KOPT-K1 (cell line): ENCODE data around the gene TOX3.

Experiments
- H3K27ac ChIP-seq: fragments of 200-600 bp; sonication (generic); 2 replicates; pipeline ENCODE4 v1.5.1; 2016; ENCODE audit warnings: antibody characterized with exemption, mild to moderate bottlenecking, low read depth, low read length; ENCODE audit not compliant: poor library complexity, severe bottlenecking
- H3K36me3 ChIP-seq: fragments of 200-600 bp; sonication (generic); 2 replicates; pipeline ENCODE4 v1.5.1; 2017; ENCODE audit warnings: antibody characterized with exemption, mild to moderate bottlenecking, low read length, moderate library complexity; ENCODE audit not compliant: insufficient read depth
- H3K9me3 ChIP-seq: fragments of 200-600 bp; sonication (generic); 2 replicates; pipeline ENCODE4 v1.5.1; 2017; ENCODE audit warnings: antibody characterized with exemption, low read length, mild to moderate bottlenecking; ENCODE audit not compliant: insufficient read depth, poor library complexity, severe bottlenecking

TOX3 gene

DNA sequence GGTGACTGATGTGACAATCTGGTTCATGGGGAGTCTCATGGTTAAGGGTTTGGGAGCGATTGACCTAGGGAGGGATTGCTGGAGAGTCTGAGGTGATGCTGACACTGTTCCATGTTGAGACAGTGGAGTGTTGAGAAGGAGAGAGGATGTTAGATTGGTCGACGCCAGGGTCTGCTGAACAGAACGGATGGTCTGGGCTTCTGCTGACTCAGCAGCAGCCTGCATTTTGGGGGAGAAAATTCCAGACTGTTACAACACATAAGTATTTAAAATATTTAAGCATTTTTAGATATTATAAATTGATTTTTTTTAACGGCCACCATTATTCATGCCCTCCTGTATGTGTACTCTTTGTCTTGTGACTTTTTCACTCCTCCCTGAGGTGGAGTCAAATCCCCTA lies 107.2 kb downstream of the TOX3 start:
- no peaks in the 10 kb centered on the region for H3K36me3 ChIP-seq
- H3K9me3 ChIP-seq: peaks cover 6% of the 10 kb centered on the region
- no peak overlapping the region for H3K27ac ChIP-seq

DNA sequence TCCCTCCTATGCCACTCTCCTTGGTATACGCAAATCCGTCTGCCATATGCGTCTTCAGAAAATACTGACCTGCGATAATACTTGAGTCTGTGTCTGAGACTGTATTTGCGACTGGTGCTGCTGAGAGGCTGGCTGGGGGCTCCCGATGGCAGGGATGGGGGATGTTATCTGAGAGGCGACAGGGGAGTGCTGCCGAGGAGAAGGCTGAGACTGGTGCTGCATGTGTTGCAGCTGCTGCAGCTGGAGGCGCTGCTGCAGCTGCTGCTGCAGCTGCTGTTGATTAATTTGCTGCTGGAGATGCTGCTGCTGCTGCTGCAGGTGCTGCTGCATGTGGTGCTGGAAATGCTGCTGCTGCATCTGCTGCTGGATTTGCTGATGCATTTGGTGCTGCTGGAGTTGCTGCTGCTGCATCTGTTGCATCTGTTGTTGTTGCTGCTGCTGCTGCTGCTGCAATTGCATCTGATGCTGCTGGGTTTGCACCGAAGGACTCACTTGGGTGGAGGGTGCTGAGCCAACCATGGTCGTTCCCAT lies 107.7 kb downstream of the TOX3 start:
- Histone ChIP-seq H3K9me3 (peaks cover 6% of the 10 kb centered on the region), H3K27ac (no peak overlapping the region), H3K36me3 (no peaks in the 10 kb centered on the region)

DNA sequence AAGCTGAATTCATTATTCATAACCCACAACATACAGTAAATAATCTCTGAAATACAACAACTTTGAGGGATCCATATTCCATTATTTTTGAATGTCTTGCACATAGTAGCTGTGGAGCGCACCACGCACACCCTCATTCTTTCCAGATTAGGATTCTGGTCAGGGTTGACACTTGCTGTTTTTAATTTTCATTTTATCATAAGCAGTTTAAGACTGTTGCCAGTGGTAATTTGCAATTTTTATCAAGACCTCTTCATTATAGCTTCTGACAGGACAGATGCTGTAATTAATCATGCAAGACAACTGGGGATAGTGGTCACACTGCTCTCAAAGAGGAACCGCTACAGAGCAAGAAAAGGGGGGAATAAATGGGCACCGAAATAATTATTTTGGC lies 109.7 kb downstream of the TOX3 start:
- H3K27ac ChIP-seq: no peak overlapping the region
- H3K9me3 ChIP-seq: peaks cover 6% of the 10 kb centered on the region
- no peaks in the 10 kb centered on the region for H3K36me3 ChIP-seq

DNA sequence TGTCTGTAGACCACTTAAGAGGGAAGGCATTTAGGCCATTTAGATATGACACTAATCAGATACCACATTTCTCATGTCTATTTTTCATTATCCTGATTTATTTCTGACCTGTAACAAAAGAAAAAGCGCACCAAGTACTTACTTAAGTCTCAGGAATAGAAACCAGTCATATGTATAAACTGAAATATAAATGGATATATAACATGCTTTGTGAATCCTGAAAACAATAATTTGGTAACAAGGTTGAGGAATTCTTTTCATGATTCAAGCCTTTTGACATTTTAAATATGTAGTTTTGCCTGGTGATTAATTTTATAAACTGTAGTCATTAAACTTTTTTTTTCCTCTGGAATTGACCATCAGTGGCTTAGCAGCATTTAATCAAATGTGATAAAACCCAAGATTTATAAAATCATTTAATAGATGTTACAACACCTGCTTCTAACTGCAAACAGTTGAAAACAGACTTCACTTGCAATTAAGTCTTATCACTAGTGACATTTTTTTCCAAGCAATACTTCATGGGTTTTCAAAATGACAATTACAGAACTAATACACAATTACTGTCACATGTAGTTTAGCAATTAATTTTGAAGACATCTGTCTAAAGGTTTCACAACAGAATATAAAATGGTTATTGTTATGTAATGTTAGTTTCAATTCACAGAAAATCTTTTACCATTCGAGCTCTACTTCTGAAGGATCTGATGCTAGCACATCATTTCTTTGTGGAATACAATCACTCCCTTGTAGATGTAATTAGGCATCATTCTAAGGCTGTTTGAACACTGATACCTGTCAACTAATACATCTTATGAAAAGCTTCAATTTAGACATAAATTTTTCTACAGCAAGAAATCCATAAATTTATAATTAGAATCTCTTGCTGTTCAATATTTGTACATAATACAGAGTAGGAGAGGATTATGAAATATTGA lies 110.3 kb downstream of the TOX3 start:
- Histone ChIP-seq H3K9me3 (peaks cover 6% of the 10 kb centered on the region), H3K27ac (no peak overlapping the region), H3K36me3 (no peaks in the 10 kb centered on the region)

DNA sequence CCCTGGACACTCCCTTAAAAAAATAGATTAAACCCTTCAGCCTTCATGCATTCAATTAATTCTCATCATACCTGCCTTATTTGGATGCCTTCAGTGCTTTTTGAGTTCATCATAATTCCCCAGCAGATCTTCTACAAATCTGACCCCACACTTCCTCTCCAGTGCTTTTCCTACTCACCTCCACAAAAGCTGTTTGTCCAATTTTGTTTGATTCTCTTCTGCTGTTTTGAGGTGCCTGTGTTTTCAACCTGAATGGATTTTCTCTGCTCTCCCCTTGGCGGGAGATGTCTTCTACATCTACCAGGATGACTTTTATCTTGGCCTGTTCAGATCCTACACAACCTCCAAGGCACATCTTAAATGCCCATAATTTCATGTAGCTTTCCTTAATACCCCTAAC lies 112.7 kb downstream of the TOX3 start:
- no peaks in the 10 kb centered on the region for H3K36me3 ChIP-seq
- H3K9me3 ChIP-seq: no peaks in the 10 kb centered on the region
- no peak overlapping the region for H3K27ac ChIP-seq

DNA sequence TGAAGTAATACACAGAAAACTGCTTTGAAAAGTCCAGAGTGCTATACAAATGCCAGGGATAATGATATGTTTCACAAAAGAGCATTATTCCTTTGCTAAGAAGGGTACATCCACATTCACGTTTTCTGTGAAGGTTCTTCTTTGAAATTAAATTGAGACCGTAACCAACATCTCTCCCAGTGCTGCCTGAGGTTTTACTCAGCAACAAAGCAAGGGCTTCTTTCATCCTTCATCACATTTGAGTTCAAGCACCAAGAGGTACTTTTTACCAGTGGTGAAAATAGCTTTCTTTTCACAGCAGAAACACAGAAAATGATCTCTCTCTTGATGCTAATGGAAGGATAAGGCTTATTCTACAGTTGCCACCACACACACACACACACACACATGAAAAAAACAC lies 113.3 kb downstream of the TOX3 start:
- Histone ChIP-seq H3K36me3 (no peaks in the 10 kb centered on the region), H3K9me3 (no peaks in the 10 kb centered on the region), H3K27ac (no peak overlapping the region)

DNA sequence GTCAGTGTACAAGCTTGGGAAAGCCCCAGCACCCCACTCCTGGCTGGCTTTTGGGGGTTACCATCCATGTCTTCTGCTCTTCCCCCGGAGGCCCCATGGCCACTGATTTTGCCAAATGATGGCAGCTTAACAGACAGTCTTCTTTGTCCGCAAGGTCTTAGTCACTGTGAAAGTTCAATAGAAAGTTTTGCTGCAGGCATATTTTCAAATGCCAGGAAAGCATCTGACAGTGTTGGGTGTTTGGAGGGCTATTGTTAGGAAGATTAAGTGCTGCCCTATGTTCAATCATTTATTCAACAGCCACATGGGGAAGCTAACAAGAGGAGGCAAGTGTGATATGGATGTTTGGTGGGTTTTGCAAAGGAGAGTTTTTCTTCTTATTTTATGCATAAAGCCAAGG lies 122.4 kb downstream of the TOX3 start:
- Histone ChIP-seq H3K36me3 (no peaks in the 10 kb centered on the region), H3K27ac (no peak overlapping the region), H3K9me3 (no peaks in the 10 kb centered on the region)

DNA sequence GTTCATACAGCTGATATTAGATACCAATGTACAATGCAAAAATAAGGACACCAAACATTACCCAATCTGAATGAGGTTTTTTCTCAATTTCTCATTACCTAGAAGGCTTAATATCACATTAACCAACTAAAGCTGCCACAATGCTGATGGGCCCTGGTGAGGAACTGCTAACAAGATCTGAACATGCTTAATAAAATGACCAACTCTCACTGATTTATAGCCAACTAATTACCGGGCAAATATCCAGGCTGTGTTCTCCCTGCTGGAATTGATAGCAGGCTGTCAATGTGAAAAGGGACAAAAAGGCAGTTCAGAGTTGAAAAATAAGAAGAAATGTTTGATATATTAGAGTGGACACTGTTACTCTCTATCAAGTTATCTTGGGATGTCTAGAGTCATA lies 124.6 kb downstream of the TOX3 start:
- no peaks in the 10 kb centered on the region for H3K36me3 ChIP-seq
- no peaks in the 10 kb centered on the region for H3K9me3 ChIP-seq
- H3K27ac ChIP-seq: no peak overlapping the region

DNA sequence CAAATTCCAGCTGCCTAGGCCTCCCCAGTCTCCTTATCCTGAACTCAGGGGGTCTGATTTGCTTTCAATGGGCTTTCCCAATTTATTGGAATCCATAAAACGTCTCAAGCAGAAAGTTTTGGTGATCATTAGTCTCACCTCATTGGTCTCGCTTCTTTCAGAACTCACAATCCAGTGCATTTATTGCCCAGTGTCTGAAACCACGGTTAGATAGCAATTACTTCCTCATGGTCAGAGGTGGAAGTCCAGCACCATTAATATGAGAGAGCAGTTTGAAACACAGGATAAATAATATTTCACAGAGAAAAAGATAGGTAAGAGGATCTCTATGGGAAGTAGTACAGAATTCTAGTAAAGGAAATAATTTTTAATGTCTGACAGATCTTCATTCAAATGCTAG lies 128.7 kb downstream of the TOX3 start:
- Histone ChIP-seq H3K36me3 (no peaks in the 10 kb centered on the region), H3K9me3 (no peaks in the 10 kb centered on the region), H3K27ac (no peak overlapping the region)

DNA sequence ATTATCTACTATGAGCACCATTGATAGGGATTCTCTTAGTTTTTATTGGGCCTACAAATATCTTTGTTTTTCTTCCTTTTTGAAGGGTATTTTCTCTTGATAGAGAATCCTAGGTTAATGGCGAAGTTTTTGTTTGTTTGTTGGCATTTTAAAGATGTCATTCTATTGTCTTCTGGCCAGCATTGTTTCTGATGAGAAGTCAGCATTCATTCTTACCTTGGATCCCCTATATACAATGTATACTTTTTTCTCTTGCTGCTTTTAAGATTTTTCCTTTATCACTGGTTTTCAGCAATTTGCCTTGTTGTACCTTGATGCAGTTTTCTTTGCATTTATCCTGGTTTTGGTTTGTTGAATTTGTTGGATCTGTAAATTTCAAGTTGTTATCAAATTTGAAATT lies 130.1 kb downstream of the TOX3 start:
- Histone ChIP-seq H3K9me3 (no peaks in the 10 kb centered on the region), H3K36me3 (no peaks in the 10 kb centered on the region), H3K27ac (no peak overlapping the region)

DNA sequence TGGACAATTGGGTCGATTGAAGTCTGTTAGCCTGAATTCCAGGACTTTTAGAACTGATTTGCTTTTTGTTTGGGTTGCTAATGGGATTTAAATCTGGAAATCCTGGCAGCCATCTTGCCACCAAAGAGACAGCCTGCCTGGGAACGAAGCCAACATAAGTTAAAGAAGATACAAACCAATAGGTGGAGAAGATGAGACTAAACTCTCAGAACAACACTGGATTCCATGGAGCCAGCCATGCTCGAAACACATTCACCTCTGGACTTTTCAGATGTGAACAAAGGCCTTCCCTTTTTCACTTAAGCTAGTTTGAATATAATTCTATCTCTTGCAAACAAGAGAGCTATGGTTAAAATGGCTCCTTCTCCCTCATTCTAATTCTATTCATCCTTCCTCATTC lies 135.9 kb downstream of the TOX3 start:
- Histone ChIP-seq H3K27ac (no peak overlapping the region), H3K9me3 (no peaks in the 10 kb centered on the region), H3K36me3 (no peaks in the 10 kb centered on the region)

DNA sequence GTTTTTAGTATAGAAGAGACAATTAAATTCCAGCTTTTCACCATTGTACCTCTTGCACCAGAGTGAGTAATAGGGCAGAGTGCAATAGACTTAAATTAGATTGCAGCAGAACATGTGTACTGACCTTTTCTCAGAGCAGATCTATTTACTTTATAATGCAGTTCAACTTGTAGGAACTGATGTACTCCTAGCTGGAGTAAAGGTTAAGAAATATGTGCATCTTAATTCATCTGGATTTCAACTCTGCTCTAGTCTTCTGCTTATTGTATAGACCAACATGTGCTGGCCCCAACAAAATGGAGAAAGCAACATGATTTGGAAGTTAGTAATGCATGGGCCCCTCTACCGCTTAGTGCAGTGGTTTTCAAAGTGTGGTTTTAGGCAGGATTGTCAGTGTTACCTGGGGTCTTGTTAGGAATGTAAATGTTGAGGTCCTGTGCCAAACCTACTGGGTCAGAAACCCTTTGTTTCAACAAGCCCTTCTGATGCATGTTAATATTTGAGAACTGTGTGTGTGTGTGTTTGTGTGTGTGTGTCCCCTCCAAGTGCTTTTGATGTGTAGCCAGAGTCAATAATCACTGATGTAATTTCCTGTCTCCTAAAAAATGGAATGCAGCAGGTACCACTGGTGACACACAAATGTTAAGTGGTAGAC lies 138.6 kb downstream of the TOX3 start:
- Histone ChIP-seq H3K27ac (no peak overlapping the region), H3K9me3 (no peaks in the 10 kb centered on the region), H3K36me3 (no peaks in the 10 kb centered on the region)

DNA sequence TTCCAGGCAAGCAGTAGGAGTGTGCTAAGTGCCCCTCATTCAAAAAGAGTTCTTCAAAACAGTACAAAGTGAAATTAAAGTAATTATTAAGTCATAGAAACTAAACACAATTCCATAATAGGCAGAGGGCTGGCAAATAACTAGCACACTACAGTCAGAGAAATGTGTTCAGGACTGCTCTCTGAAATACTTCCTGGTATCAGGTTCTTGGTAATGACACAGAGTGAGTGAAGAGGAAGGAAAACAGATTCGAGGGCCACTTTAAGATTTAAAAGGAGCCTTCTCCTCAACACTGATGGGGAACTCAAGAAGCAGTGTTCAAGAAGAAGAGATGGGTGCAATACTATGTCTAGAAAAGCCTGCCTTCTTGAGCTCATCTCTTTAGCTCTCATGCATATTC lies 139.2 kb downstream of the TOX3 start:
- Histone ChIP-seq H3K9me3 (no peaks in the 10 kb centered on the region), H3K27ac (no peak overlapping the region)

DNA sequence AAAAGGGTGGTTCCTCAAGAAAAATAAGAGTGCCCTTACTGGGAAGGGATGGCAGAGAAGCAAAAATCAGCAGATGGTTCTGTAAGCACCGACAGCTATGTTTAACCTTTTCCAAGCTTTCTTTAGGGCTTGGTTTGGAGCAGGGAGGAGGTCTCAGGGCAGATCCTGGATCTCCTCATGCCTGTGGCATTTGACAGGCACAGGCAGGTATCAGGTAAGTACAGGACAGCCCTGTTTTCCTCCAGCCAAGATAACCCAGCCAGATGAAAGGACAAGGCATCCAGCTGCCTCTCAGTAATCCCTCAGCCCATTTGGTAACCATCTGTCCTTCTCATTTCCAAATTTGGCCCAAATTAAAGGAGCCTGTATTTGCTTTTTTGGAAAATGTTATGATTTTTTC lies 141.5 kb downstream of the TOX3 start:
- no peaks in the 10 kb centered on the region for H3K36me3 ChIP-seq
- H3K9me3 ChIP-seq: no peaks in the 10 kb centered on the region
- no peak overlapping the region for H3K27ac ChIP-seq

More for the DNA sequence above, 139.2 kb downstream of the TOX3 start:
- no peaks in the 10 kb centered on the region for H3K36me3 ChIP-seq

DNA sequence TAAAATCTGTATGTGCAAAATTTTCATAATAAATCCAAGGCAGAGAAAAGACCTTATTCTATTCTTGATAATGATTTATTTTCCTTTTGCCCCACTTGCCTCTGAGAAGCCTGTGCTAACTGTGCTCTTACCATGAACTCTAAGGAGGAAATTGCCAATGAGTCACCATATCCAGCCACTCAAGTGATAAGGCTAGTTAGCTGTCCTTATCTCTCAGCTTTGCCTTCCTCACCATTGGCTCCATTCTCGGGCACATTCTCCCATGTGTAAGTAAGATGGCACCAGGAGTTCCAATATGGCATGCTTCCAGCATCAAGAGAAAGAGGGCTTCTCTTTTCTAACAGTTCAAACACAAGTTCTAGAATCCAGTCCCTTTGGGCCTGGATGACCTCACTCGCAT lies 142.4 kb downstream of the TOX3 start:
- Histone ChIP-seq H3K27ac (no peak overlapping the region), H3K9me3 (no peaks in the 10 kb centered on the region), H3K36me3 (no peaks in the 10 kb centered on the region)
